Thyroid gland (tissue), 4 donors: ENCODE data around the gene CLDN9. TPM values are rescaled to one million over a fixed set of nuclear protein-coding genes. Genes with fewer than 3 reads are reported as not detected.
A peak's percentile ranks its signal among the peaks of the same experiment; 100 is the strongest.

Experiments
- DNase-seq, 2 donors: peaks; one replicate each; pipeline ENCODE4 v3.0.0-alpha.2; 2019
- H3K27ac ChIP-seq, 3 donors: fragments of 200-600 bp; sonication (generic); 1 replicate in 2 of 3; 2 replicates in 1 of 3; pipeline ENCODE4 v1.5.1; 2016 to 2019; ENCODE audit warnings: mild to moderate bottlenecking in 1 of 3, moderate library complexity in 1 of 3
- H3K27me3 ChIP-seq: fragments of 200-600 bp; sonication (generic); one replicate; pipeline ENCODE4 v1.5.1; 2019
- H3K36me3 ChIP-seq, 2 donors: fragments of 200-600 bp; sonication (generic); one replicate each; pipeline ENCODE4 v1.5.1; 2016 to 2019
- H3K4me1 ChIP-seq, 2 donors: fragments of 200-600 bp; sonication (generic); one replicate each; pipeline ENCODE4 v1.5.1; 2017 to 2019
- H3K4me3 ChIP-seq, 3 donors: fragments of 200-600 bp; sonication (generic); replicated peaks in 1 of 3; 1 replicate in 2 of 3; 2 replicates in 1 of 3; pipeline ENCODE4 v1.5.1; 2016; ENCODE audit warnings: mild to moderate bottlenecking in 1 of 3
- H3K9me3 ChIP-seq: fragments of 200-600 bp; sonication (generic); one replicate; pipeline ENCODE4 v1.5.1; 2017
- CTCF ChIP-seq, 6 experiments: fragments of 200-600 bp in 3 of 6; fragments of 450-650 bp in 3 of 6; sonication (generic) in 3 of 6; IDR thresholded peaks; one replicate each; pipeline ENCODE4 v1.5.1; 2016 to 2019; ENCODE audit warnings: antibody characterized with exemption in 6 of 6, mild to moderate bottlenecking in 2 of 6, inconsistent platforms in 1 of 6, moderate library complexity in 1 of 6
- POLR2A ChIP-seq, 2 donors: fragments of 450-650 bp; IDR thresholded peaks; one replicate each; pipeline ENCODE4 v1.6.1; 2017; ENCODE audit warnings: antibody characterized with exemption in 2 of 2, mild to moderate bottlenecking in 2 of 2, moderate library complexity in 1 of 2
- WGBS, 2 donors: methylation state at CpG; one replicate each; pipeline ENCODE4 v1.1.5; 2017; 5-methylcytosine and 5-hydroxymethylcytosine counted together
- intact Hi-C: fragments of 100-400 bp; cut with DNase I; formaldehyde crosslinking; loops from one replicate; pipeline ENCODE4 v1.15.1; 2023
- total RNA-seq, 4 donors: library from RNA; depleted of rRNA; stranded (reverse); fragments of >200 nt; gene quantifications; one replicate each; pipeline ENCODE4 v1.2.3, GENCODE V29; 2016

Gene CLDN9
- total RNA-seq, 4 donors from 2014 or later, result 0.33 TPM; not detected in 3

GRCh38 chr16:3056336-3057180 lies 43.8 kb downstream of the CLDN9 start:
- intact Hi-C loops, result no loop called here

GRCh38 chr16:3057181-3058138 lies 44.7 kb downstream of the CLDN9 start:
- no peaks in the 10 kb centered on the region for H3K36me3 ChIP-seq
- 90 to 94% methylated on average over 13 to 19 of the region's 22 CpGs for WGBS, 2 donors
- TF ChIP-seq CTCF (IDR thresholded peaks at IDR 0.05), result no peak
- no peak for TF ChIP-seq POLR2A (IDR thresholded peaks at IDR 0.05)
- peaks cover 14 to 19% of the 10 kb centered on the region in 2 donors for H3K4me1 ChIP-seq
- no peak overlapping the region for H3K4me3 ChIP-seq
- H3K27me3 ChIP-seq, result no peaks in the 10 kb centered on the region
- no peak for DNase-seq
- no peaks in the 10 kb centered on the region for H3K9me3 ChIP-seq
- H3K27ac ChIP-seq, result no peak overlapping the region
- intact Hi-C loops, result no loop called here

More at GRCh38 chr16:3056336-3057180, 43.8 kb downstream of the CLDN9 start:
- TF ChIP-seq POLR2A (IDR thresholded peaks at IDR 0.05) (no peak), CTCF (IDR thresholded peaks at IDR 0.05) (no peak)
- Histone ChIP-seq H3K36me3 (no peaks in the 10 kb centered on the region), H3K4me1 (peaks cover 14 to 19% of the 10 kb centered on the region in 2 donors), H3K4me3 (no peak overlapping the region), H3K27me3 (no peaks in the 10 kb centered on the region), H3K9me3 (no peaks in the 10 kb centered on the region), H3K27ac (no peak overlapping the region)
- WGBS, 2 donors, result 74 to 87% methylated on average over 7 to 19 of the region's 19 CpGs
- DNase-seq, result no peak

- Histone ChIP-seq H3K4me3 (peak overlapping the region; percentile 43 to 66 (median 59)), H3K27ac (peak overlapping the region in 2 of 3 donors; percentile 72 to 75), H3K27me3 (no peaks in the 10 kb centered on the region), H3K36me3 (no peaks in the 10 kb centered on the region), H3K9me3 (no peaks in the 10 kb centered on the region), H3K4me1 (peaks cover 14 to 19% of the 10 kb centered on the region in 2 donors)
- DNase-seq, result peak; percentile 51 to 53
- WGBS, 2 donors, result 16 to 40% methylated on average over 8 to 9 of the region's 77 CpGs
- TF ChIP-seq CTCF (IDR thresholded peaks at IDR 0.05), result no peak
- TF ChIP-seq POLR2A (IDR thresholded peaks at IDR 0.05), result no peak
- intact Hi-C loops, result no loop called here
Measured at GRCh38 chr16:3058139-3059030, 45.7 kb downstream of the CLDN9 start.

- TF ChIP-seq CTCF (IDR thresholded peaks at IDR 0.05), result peak; percentile 34 to 98 (median 96)
- TF ChIP-seq POLR2A (IDR thresholded peaks at IDR 0.05), result peak in 1 of 2 donors; percentile 47
- H3K4me3 ChIP-seq, result peak overlapping the region; percentile 43 to 66 (median 59)
- H3K9me3 ChIP-seq, result no peaks in the 10 kb centered on the region
- intact Hi-C loops, result no loop called here
- DNase-seq, result peak; percentile 85 to 86
- H3K27ac ChIP-seq, result peak overlapping the region; percentile 74 to 88 (median 75)
- peaks cover 14 to 19% of the 10 kb centered on the region in 2 donors for H3K4me1 ChIP-seq
- H3K36me3 ChIP-seq, result no peaks in the 10 kb centered on the region
- WGBS, 2 donors, result 0 to 1% methylated on average over 4 to 14 of the region's 67 CpGs
- H3K27me3 ChIP-seq, result no peaks in the 10 kb centered on the region
Measured at GRCh38 chr16:3059041-3059722, 46.5 kb downstream of the CLDN9 start.
